ENCODE measurements around the gene COPG2.

GRCh38 chr7:130700760-130701159, 32.2 kb upstream of the COPG2 start:
- TF ChIP-seq EZH2 (IDR thresholded peaks at IDR 0.05; ENCODE audit: borderline replicate concordance), result no peak
- no peak for TF ChIP-seq EZH2phosphoT487 (IDR thresholded peaks at IDR 0.05; ENCODE audit: low read depth, severe bottlenecking, unreplicated experiment)
- no peak for TF ChIP-seq CTCF (IDR thresholded peaks at IDR 0.05; ENCODE audit: poor library complexity)

Measured in hepatocyte (in vitro differentiated cells).